ENCODE results near the gene FURIN. TPM values are rescaled to one million over a fixed set of nuclear protein-coding genes. Genes with fewer than 3 reads are reported as not detected.
A peak's percentile ranks its signal among the peaks of the same experiment; 100 is the strongest.

Gene FURIN
- total and polyA plus RNA-seq, 9 of the 15 experiments (the other 6 are each of a cell fraction or from before 2014, with no cell fraction given), result 0.92 to 99.9 (median 34.8) TPM

- TF ChIP-seq TEAD2 (tag; IDR thresholded peaks at IDR 0.05) (no peak), AFF4 (CRISPR knock-in tag; IDR thresholded peaks at IDR 0.05) (no peak), CC2D1A (IDR thresholded peaks at IDR 0.05) (peak; percentile 33; the same call in 1 of the 2 replicates), THAP12 (CRISPR knock-in tag; IDR thresholded peaks at IDR 0.05) (no peak), MCM2 (IDR thresholded peaks at IDR 0.05; ENCODE audit: low read depth) (no peak), ZNF395 (CRISPR knock-in tag; IDR thresholded peaks at IDR 0.05) (no peak), ZBTB17 (CRISPR knock-in tag; IDR thresholded peaks at IDR 0.05) (no peak), CBX3 (IDR thresholded peaks at IDR 0.05; ENCODE audit: borderline replicate concordance in 1 of 2, low read length in 2 of 2) (peak in 1 of 2 experiments; percentile 43; a peak in 1 of 3 replicates), POLR2H (tag; IDR thresholded peaks at IDR 0.05; ENCODE audit: low read depth) (no peak), SNRNP70 (optimal IDR thresholded peaks at IDR 0.05; ENCODE audit: low read depth, low read length) (no peak), E2F3 (CRISPR knock-in tag; IDR thresholded peaks at IDR 0.05) (no peak), ZNF717 (CRISPR knock-in tag; IDR thresholded peaks at IDR 0.05) (no peak), EP300 (IDR thresholded peaks at IDR 0.05; ENCODE audit: low read length) (peak; percentile 66), ZKSCAN8 (CRISPR knock-in tag; IDR thresholded peaks at IDR 0.05) (no peak), ZNF224 (CRISPR knock-in tag; IDR thresholded peaks at IDR 0.05) (no peak), ELK1 (CRISPR knock-in tag; IDR thresholded peaks at IDR 0.05) (no peak), ZNF124 (CRISPR knock-in tag; IDR thresholded peaks at IDR 0.05) (no peak), TCF7L2 (IDR thresholded peaks at IDR 0.05; ENCODE audit: low read depth, low read length) (no peak)
Observed at GRCh38 chr15:90895571-90896117, 27.3 kb downstream of the FURIN start (continued).

Measured in K562 (cell line).